Fibroblast of lung (primary cell): ENCODE data around the gene NUDCD3. TPM values are rescaled to one million over a fixed set of nuclear protein-coding genes. Genes with fewer than 3 reads are reported as not detected.
A peak's percentile ranks its signal among the peaks of the same experiment; 100 is the strongest.
"Not testable (repeated sequence)": the region's sequence is repeated elsewhere in the genome, so short reads cannot be mapped to it uniquely, and the experiment has no call there.

Experiments used
- DNase-seq, 2 donors: peaks; one replicate each; pipeline versions ENCODE4 v3.0.0 to v3.0.0-alpha.2; 2010; ENCODE audit warnings: low read depth in 2 of 2
- H2AFZ ChIP-seq: 2 replicates; pipeline ENCODE4 v1.5.1; 2012; ENCODE audit warnings: low read length, control low read depth, inconsistent platforms
- H3K27ac ChIP-seq: 2 replicates; pipeline ENCODE4 v1.5.1; 2011; ENCODE audit warnings: low read length, control low read depth; ENCODE audit not compliant: insufficient read depth
- H3K27me3 ChIP-seq: 2 replicates; pipeline ENCODE4 v1.5.1; 2011; ENCODE audit warnings: mild to moderate bottlenecking, low read length; ENCODE audit not compliant: control insufficient read depth, insufficient read depth
- H3K36me3 ChIP-seq: 2 replicates; pipeline ENCODE4 v1.5.1; 2011; ENCODE audit warnings: low read length; ENCODE audit not compliant: control insufficient read depth, insufficient read depth
- H3K4me1 ChIP-seq: 2 replicates; pipeline ENCODE4 v1.5.1; 2011; ENCODE audit warnings: low read length; ENCODE audit not compliant: control insufficient read depth, insufficient read depth; ENCODE audit errors: extremely low read depth
- H3K4me2 ChIP-seq: 2 replicates; pipeline ENCODE4 v1.5.1; 2011; ENCODE audit warnings: low read length, control low read depth; ENCODE audit not compliant: insufficient read depth; ENCODE audit errors: extremely low read depth
- H3K4me3 ChIP-seq, 4 experiments: fragments of 200-600 bp in 1 of 4; sonication (generic) in 1 of 4; replicated peaks in 1 of 4; 2 replicates each; pipeline ENCODE4 v1.5.1; 2011 to 2016; ENCODE audit warnings: low read length in 4 of 4, low read depth in 3 of 4, mild to moderate bottlenecking in 3 of 4, control low read depth in 2 of 4, inconsistent platforms in 1 of 4, mixed read lengths in 1 of 4; ENCODE audit not compliant: insufficient read depth in 1 of 4; ENCODE audit errors: control extremely low read depth in 1 of 4
- H3K79me2 ChIP-seq: 2 replicates; pipeline ENCODE4 v1.5.1; 2012; ENCODE audit warnings: mild to moderate bottlenecking, low read length, inconsistent platforms; ENCODE audit not compliant: control insufficient read depth, insufficient read depth
- H3K9ac ChIP-seq: 2 replicates; pipeline ENCODE4 v1.5.1; 2011; ENCODE audit warnings: mild to moderate bottlenecking, low read length, control low read depth; ENCODE audit not compliant: insufficient read depth
- H3K9me3 ChIP-seq: 2 replicates; pipeline ENCODE4 v1.5.1; 2012; ENCODE audit warnings: low read depth, low read length; ENCODE audit not compliant: control insufficient read depth, insufficient read depth
- H4K20me1 ChIP-seq: 2 replicates; pipeline ENCODE4 v1.5.1; 2011; ENCODE audit warnings: low read length; ENCODE audit not compliant: control insufficient read depth, insufficient read depth; ENCODE audit errors: extremely low read depth
- CTCF ChIP-seq, 2 donors: IDR thresholded peaks in 1 of 2; conservative IDR thresholded peaks in 1 of 2; 1 replicate in 1 of 2; 2 replicates in 1 of 2; pipeline ENCODE4 v1.5.1; 2011 to 2012; ENCODE audit warnings: low read length in 2 of 2, control low read depth in 1 of 2, inconsistent platforms in 1 of 2, low read depth in 1 of 2, mild to moderate bottlenecking in 1 of 2
- EZH2 ChIP-seq: IDR thresholded peaks from 2 replicates; pipeline ENCODE4 v1.5.1; 2012; ENCODE audit warnings: low read length, control low read depth, mild to moderate bottlenecking; ENCODE audit errors: missing control alignments
- polyA plus RNA-seq, 2 donors: library from polyadenylated mRNA; depleted of rRNA in 1 of 2; stranded (reverse) in 1 of 2; unstranded in 1 of 2; fragments of >200 nt; gene quantifications; 2 replicates each; pipeline ENCODE4 v1.2.1, GENCODE V29; 2011 to 2012; ENCODE audit warnings: missing spikeins in 1 of 2
- total RNA-seq: library from RNA; depleted of rRNA; stranded (reverse); fragments of >200 nt; gene quantifications from 2 replicates; pipeline ENCODE4 v1.2.1, GENCODE V29; 2014

NUDCD3 gene
- total and polyA plus RNA-seq, 2 donors (not counting 1 experiment from before 2014, with no cell fraction given) = 51.9 to 68.7 TPM

- TF ChIP-seq CTCF (conservative IDR thresholded peaks at IDR 0.05 in 1 of 2, IDR thresholded peaks at IDR 0.05 in 1 of 2; ENCODE audit: low read depth in 1 of 2, low read length in 2 of 2) (no peak), EZH2 (no peak)
Observed at GRCh38 chr7:44508328-44509030, 18.0 kb upstream of the NUDCD3 start.

GRCh38 chr7:44506592-44507288, 16.3 kb upstream of the NUDCD3 start:
- not testable (repeated sequence) for H3K79me2 ChIP-seq, H3K4me1 ChIP-seq, H4K20me1 ChIP-seq, H3K9ac ChIP-seq, H3K9me3 ChIP-seq, H2AFZ ChIP-seq, H3K27me3 ChIP-seq, H3K4me2 ChIP-seq, H3K27ac ChIP-seq, H3K4me3 ChIP-seq, H3K36me3 ChIP-seq
- peak in 1 of 2 donors; percentile 5 for DNase-seq

More at GRCh38 chr7:44508328-44509030, 18.0 kb upstream of the NUDCD3 start:
- Histone ChIP-seq H3K27ac (no peak overlapping the region), H3K36me3 (no peaks in the 10 kb centered on the region), H3K4me3 (no peak overlapping the region), H3K27me3 (peaks cover 5% of the 10 kb centered on the region), H3K4me1 (no peaks in the 10 kb centered on the region), H3K9me3 (no peaks in the 10 kb centered on the region), H3K79me2 (no peaks in the 10 kb centered on the region), H3K9ac (no peak overlapping the region), H2AFZ (no peak overlapping the region), H4K20me1 (no peaks in the 10 kb centered on the region), H3K4me2 (no peak overlapping the region)
- DNase-seq = no peak

GRCh38 chr7:44505595-44505994, 15.1 kb upstream of the NUDCD3 start:
- no peaks in the 10 kb centered on the region for H3K4me1 ChIP-seq
- TF ChIP-seq CTCF (conservative IDR thresholded peaks at IDR 0.05 in 1 of 2, IDR thresholded peaks at IDR 0.05 in 1 of 2; ENCODE audit: low read depth in 1 of 2, low read length in 2 of 2) = no peak
- no peak for TF ChIP-seq EZH2
- no peaks in the 10 kb centered on the region for H3K9me3 ChIP-seq
- no peak overlapping the region for H3K9ac ChIP-seq
- H3K36me3 ChIP-seq = no peaks in the 10 kb centered on the region
- no peak for DNase-seq
- H3K27ac ChIP-seq = no peak overlapping the region
- H3K4me2 ChIP-seq = no peak overlapping the region
- peaks cover 5% of the 10 kb centered on the region for H3K27me3 ChIP-seq
- no peak overlapping the region for H2AFZ ChIP-seq
- no peaks in the 10 kb centered on the region for H3K79me2 ChIP-seq
- H4K20me1 ChIP-seq = no peaks in the 10 kb centered on the region
- no peak overlapping the region for H3K4me3 ChIP-seq
